ENCODE data around the gene MAGI2.

DNA sequence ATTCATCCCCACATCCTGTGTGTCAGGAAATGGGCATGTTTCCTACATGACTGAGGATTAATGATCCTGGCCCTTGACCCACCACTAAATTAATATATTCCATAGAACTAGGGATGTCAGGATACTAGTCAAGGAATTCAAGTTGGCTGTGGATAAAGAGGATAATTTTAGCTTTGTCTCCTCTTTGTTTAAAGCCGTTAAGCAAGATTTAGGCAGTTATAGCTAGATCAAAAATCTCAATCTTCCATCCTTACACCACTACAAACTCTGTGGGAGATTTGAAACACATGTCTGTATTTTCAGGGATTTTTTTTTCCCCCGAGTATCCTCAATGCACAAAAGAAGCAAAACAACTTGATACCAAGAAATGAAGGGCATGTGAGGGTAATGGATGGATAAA is 417.1 kb downstream of the MAGI2 start:
- TF ChIP-seq EZH2phosphoT487 (IDR thresholded peaks at IDR 0.05; ENCODE audit: borderline replicate concordance, low read depth, low read length) = no peak
- TF ChIP-seq, protein P1, sequence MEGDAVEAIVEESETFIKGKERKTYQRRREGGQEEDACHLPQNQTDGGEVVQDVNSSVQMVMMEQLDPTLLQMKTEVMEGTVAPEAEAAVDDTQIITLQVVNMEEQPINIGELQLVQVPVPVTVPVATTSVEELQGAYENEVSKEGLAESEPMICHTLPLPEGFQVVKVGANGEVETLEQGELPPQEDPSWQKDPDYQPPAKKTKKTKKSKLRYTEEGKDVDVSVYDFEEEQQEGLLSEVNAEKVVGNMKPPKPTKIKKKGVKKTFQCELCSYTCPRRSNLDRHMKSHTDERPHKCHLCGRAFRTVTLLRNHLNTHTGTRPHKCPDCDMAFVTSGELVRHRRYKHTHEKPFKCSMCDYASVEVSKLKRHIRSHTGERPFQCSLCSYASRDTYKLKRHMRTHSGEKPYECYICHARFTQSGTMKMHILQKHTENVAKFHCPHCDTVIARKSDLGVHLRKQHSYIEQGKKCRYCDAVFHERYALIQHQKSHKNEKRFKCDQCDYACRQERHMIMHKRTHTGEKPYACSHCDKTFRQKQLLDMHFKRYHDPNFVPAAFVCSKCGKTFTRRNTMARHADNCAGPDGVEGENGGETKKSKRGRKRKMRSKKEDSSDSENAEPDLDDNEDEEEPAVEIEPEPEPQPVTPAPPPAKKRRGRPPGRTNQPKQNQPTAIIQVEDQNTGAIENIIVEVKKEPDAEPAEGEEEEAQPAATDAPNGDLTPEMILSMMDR (conservative IDR thresholded peaks at IDR 0.05; ENCODE audit: low read length) = no peak
